NCI-H2171 treated with DMSO at 0.1 percent for 48 hours (cell line): Measurements from ENCODE around the gene ADD1.
"Not testable (repeated sequence)": the region's sequence is repeated elsewhere in the genome, so short reads cannot be mapped to it uniquely, and the experiment has no call there.

Experiments used
- DNase-seq: peaks from one replicate; lab custom pipeline; 2025; lab: John Stamatoyannopoulos, UW

The ADD1 gene

GRCh38 chr4:2922453-2923101, 78.9 kb downstream of the ADD1 start:
- not testable (repeated sequence) for DNase-seq

- no peak for DNase-seq
Observed at GRCh38 chr4:2923141-2923551, 79.5 kb downstream of the ADD1 start.

GRCh38 chr4:2923668-2924173, 80.1 kb downstream of the ADD1 start:
- no peak for DNase-seq

GRCh38 chr4:2924286-2924685, 80.6 kb downstream of the ADD1 start:
- DNase-seq: no peak

DNA sequence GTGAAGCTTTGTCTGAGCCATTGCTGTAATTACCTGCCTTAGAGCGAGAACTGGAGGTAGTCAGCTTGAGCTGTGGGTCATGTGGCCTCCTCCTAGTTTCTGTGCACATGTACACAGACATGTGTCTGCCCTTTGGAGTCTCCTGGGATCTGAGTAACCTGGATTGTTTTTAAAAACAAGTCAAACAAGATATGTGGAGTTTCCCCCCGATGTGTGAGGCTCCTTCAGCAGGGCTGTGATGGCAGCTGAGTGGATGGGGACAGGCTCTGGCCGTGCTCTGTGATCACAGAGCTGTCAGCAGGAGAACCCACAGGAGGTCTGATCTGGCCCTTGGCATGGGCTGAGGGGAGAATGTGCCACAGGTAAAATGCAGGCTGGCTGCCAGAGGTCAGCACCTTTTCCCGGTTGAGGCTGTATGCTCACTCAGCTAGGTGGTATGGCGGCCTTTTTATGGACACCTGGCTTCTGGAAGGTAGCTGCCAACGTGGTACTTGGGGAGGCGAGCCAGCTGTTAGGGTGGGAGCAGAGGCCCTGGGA, 81.2 kb downstream of the ADD1 start:
- DNase-seq: no peak

DNA sequence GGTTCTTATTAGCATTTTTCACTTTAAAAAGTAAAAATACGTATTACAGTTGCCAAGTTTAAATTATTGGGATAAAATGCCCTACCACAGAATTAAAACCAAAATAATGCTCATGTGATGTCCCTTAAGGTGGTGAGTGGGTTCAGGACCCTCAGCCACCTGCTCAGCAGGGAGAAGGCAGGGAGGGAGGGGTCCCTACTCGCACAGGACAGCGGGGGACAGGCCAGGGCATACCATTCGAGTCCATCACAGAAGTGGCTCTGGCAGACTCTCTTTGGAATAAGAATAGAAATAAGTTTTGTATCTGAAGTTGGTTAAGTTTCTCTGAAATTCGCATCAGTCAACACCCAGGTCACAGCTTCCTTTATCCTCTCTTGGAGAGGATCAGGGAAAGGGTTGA, 81.9 kb downstream of the ADD1 start:
- DNase-seq: no peak

- no peak for DNase-seq
Observed at GRCh38 chr4:2925931-2926860, 82.6 kb downstream of the ADD1 start.

- DNase-seq: no peak
Observed at GRCh38 chr4:2927016-2927695, 83.5 kb downstream of the ADD1 start.

GRCh38 chr4:2927696-2928075, 84.0 kb downstream of the ADD1 start:
- no peak for DNase-seq

GRCh38 chr4:2928242-2929176, 84.9 kb downstream of the ADD1 start:
- DNase-seq: no peak

DNA sequence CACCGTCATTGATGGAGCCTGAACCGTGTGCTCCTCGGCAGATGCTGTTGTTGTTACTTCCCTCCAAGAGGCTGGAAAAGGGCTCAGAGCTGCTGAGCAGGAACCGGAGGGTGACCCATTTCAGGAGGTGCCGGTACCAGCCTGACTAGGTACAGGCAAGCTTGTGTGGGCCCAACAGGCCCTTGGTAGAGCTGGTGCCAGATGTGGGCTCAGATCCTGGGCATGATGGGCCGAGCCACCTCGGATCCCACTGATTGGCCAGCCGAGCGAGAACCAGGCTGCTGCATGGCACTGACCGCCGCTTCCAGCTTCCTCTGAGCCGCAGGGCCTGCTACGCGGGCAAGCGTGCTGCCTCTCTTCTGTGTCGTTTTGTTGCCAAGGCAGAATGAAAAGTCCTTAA, 85.8 kb downstream of the ADD1 start:
- DNase-seq: no peak

DNA sequence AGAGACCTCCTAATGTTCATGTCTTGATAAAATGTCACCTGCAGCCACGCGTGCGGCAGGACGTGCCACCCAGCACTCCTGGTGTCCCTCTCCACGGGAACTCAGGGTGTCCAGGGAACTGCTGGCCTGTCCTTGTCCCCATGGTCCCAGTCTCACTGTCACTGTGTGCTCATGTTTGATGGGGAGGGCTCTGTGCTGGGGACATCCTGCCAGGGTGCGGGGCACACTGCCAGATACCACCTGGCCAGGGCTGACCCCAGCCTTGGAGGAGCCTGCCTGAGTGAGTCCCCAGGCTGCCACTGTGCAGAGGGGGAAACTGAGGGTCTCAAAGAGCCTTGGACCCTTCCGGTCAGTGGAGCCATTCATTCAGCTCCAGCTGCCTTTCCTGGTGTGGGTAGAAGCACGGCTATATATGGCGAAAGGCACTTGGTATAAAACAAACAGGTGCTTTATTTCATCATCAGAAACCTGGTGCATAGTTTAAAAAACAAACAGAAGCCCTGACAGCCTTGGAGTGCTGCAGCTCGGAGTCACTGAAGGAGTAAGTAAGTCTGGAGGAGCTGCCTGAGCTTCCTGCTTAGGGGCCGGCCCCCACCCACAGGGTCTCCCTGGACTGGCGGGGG, 86.6 kb downstream of the ADD1 start:
- no peak for DNase-seq

GRCh38 chr4:2930758-2931511, 87.3 kb downstream of the ADD1 start:
- no peak for DNase-seq

GRCh38 chr4:2931512-2932301, 88.1 kb downstream of the ADD1 start:
- no peak for DNase-seq

DNA sequence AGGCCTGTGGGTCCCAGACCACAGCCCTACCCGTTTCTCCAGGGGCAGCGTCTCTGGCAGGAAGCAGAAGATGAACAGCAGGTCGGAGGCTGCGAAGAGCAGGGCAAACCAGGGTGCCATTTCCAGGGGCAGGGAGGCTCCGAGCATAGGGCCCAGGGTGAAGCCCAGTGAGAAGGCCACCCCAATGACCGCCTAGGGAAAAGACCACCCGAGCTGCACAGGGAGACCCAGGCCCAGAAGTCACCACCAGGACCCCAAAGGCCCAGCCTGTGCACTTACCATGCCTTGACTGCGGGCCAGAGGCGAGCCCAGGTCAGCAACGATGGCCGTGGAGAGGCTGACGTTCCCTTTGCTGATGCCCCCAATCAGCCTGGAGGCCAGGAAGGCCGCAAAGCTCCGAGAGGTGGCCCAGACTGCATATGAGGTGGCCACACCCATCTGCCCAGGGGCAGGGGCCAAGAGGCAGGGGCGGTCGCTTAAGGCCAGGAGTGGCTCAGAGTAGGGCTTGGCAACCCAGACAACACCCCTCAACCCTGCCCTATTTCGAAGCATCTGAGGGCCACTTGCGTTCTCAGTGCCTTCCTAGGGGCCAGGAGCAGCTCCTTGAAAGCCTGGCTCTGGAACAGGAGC, 88.8 kb downstream of the ADD1 start:
- DNase-seq: no peak

- no peak for DNase-seq
Observed at GRCh38 chr4:2932951-2933565, 89.4 kb downstream of the ADD1 start.

- no peak for DNase-seq
Observed at GRCh38 chr4:2933566-2934076, 90.0 kb downstream of the ADD1 start.
